SH-SY5Y (cell line): ENCODE results near the gene SPTBN4.

ENCODE experiments used
- GATA2 ChIP-seq: IDR thresholded peaks from 2 replicates; pipeline ENCODE4 v1.6.1; 2011; ENCODE audit warnings: mild to moderate bottlenecking, low read depth, low read length
- GATA3 ChIP-seq: IDR thresholded peaks from 2 replicates; pipeline ENCODE4 v1.6.1; 2011; ENCODE audit warnings: low read depth, mild to moderate bottlenecking, low read length, moderate library complexity

- TF ChIP-seq GATA2 (no peak), GATA3 (no peak)
These were observed 90.2 kb downstream of the SPTBN4 start for GRCh38 chr19:40556953-40557530.
